Natural killer cell (primary cell): Measurements from ENCODE around the gene LARGE1. TPM values are rescaled to one million over a fixed set of nuclear protein-coding genes. Genes with fewer than 3 reads are reported as not detected.

Experiments
- ATAC-seq, 3 donors: fragments of 150-1000 bp in 2 of 3; fragments of 200-7000 bp in 1 of 3; cut with Tn5 transposase; 1 replicate in 1 of 3; 2 replicates in 2 of 3; pipeline ENCODE4 v1.10.0; 2021; ENCODE audit warnings: mild to moderate bottlenecking in 2 of 3, moderate library complexity in 2 of 3
- DNase-seq, 2 donors: peaks; one replicate each; pipeline versions ENCODE4 v3.0.0 to v3.0.0-alpha.2; 2013 to 2021; ENCODE audit warnings: mixed read lengths in 1 of 2
- H3K27ac ChIP-seq: one replicate; pipeline ENCODE4 v1.5.1; 2013; ENCODE audit warnings: mild to moderate bottlenecking, low read length
- H3K27me3 ChIP-seq: one replicate; pipeline ENCODE4 v1.6.1; 2013; ENCODE audit warnings: low read length; ENCODE audit not compliant: control insufficient read depth, insufficient read depth
- H3K36me3 ChIP-seq: one replicate; pipeline ENCODE4 v1.6.1; 2013; ENCODE audit warnings: low read length; ENCODE audit not compliant: control insufficient read depth, insufficient read depth
- H3K4me1 ChIP-seq: one replicate; pipeline ENCODE4 v1.6.1; 2013; ENCODE audit warnings: low read length; ENCODE audit not compliant: control insufficient read depth, insufficient read depth
- H3K4me3 ChIP-seq: one replicate; pipeline ENCODE4 v1.5.1; 2013; ENCODE audit warnings: low read length
- H3K9me3 ChIP-seq: one replicate; pipeline ENCODE4 v1.6.1; 2013; ENCODE audit warnings: low read length; ENCODE audit not compliant: control insufficient read depth, insufficient read depth
- H3K27ac Mint-ChIP-seq, 2 donors: one replicate each; pipeline ENCODE4 v1.8.0; 2022; ENCODE audit warnings: mild to moderate bottlenecking in 2 of 2, mixed read lengths in 2 of 2, moderate library complexity in 1 of 2
- H3K27me3 Mint-ChIP-seq, 2 donors: one replicate each; pipeline ENCODE4 v1.8.0; 2022; ENCODE audit warnings: low read depth in 2 of 2, mixed read lengths in 2 of 2
- H3K36me3 Mint-ChIP-seq: one replicate; pipeline ENCODE4 v1.8.0; 2022; ENCODE audit warnings: mixed read lengths
- H3K4me1 Mint-ChIP-seq, 2 donors: one replicate each; pipeline ENCODE4 v1.8.0; 2022; ENCODE audit warnings: mixed read lengths in 2 of 2
- H3K4me3 Mint-ChIP-seq: one replicate; pipeline ENCODE4 v1.8.0; 2022; ENCODE audit warnings: mild to moderate bottlenecking, moderate library complexity, mixed read lengths
- H3K9me3 Mint-ChIP-seq, 2 donors: one replicate each; pipeline ENCODE4 v1.8.0; 2022; ENCODE audit warnings: mixed read lengths in 2 of 2
- WGBS: methylation state at CpG from one replicate; pipeline ENCODE4 v1.1.7; 2013; ENCODE audit warnings: missing lambda C conversion rate; ENCODE audit not compliant: insufficient coverage; 5-methylcytosine and 5-hydroxymethylcytosine counted together
- intact Hi-C: fragments of 100-400 bp; cut with micrococcal nuclease; formaldehyde crosslinking; loops from one replicate; pipeline ENCODE4 v1.14.2; 2022
- total RNA-seq, 4 donors: library from RNA; stranded (reverse); fragments of 120-200 nt in 1 of 4; gene quantifications; one replicate each; pipeline versions ENCODE4 v1.2.3 to v1.2.4, GENCODE V29; 2013 to 2022
- TF ChIP-seq, protein P1 (sequence below): fragments of 200-600 bp; IDR thresholded peaks from one replicate; pipeline ENCODE4 v1.8.0; 2022; ENCODE audit warnings: antibody characterized with exemption

Gene LARGE1
- total RNA-seq, 3 donors from 2014 or later (not counting 1 experiment from before 2014, with no cell fraction given) = 2.6 to 11.6 (median 4.1) TPM

DNA sequence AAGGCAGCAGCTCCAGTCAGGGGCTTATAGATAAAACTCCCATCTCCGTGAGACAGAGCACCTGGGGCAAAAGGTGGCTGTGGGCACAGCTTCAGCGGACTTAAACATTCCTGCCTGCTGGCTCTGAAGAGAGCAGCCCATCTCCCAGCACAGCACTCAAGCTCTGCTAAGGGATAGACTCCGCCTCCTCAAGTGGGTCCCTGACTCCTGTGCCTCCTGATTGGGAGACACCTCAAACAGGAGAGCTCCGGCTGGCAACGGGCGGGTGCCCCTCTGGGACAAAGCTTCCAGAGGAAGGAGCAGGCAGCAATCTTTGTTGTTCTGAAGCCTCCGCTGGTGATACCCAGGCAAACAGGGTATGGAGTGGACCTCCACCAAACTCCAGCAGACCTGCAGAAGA lies 279.4 kb downstream of the LARGE1 start:
- H3K36me3 ChIP-seq = no peaks in the 10 kb centered on the region
- TF ChIP-seq, protein P1, sequence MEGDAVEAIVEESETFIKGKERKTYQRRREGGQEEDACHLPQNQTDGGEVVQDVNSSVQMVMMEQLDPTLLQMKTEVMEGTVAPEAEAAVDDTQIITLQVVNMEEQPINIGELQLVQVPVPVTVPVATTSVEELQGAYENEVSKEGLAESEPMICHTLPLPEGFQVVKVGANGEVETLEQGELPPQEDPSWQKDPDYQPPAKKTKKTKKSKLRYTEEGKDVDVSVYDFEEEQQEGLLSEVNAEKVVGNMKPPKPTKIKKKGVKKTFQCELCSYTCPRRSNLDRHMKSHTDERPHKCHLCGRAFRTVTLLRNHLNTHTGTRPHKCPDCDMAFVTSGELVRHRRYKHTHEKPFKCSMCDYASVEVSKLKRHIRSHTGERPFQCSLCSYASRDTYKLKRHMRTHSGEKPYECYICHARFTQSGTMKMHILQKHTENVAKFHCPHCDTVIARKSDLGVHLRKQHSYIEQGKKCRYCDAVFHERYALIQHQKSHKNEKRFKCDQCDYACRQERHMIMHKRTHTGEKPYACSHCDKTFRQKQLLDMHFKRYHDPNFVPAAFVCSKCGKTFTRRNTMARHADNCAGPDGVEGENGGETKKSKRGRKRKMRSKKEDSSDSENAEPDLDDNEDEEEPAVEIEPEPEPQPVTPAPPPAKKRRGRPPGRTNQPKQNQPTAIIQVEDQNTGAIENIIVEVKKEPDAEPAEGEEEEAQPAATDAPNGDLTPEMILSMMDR = no peak
- no peak overlapping the region for H3K27ac ChIP-seq
- H3K4me3 Mint-ChIP-seq = no peak overlapping the region
- intact Hi-C loops = no loop called here
- H3K27ac Mint-ChIP-seq = no peak overlapping the region
- H3K4me1 Mint-ChIP-seq = no peaks in the 10 kb centered on the region
- H3K9me3 ChIP-seq = peaks cover 6% of the 10 kb centered on the region
- DNase-seq = no peak
- H3K4me3 ChIP-seq = no peak overlapping the region
- H3K4me1 ChIP-seq = no peaks in the 10 kb centered on the region
- peaks cover 5% of the 10 kb centered on the region for H3K36me3 Mint-ChIP-seq
- 94% methylated on average over 7 of the region's 7 CpGs for WGBS
- no peaks in the 10 kb centered on the region for H3K27me3 Mint-ChIP-seq
- ATAC-seq = no peak
- peaks cover 11 to 14% of the 10 kb centered on the region in 2 donors for H3K9me3 Mint-ChIP-seq
- H3K27me3 ChIP-seq = no peaks in the 10 kb centered on the region

DNA sequence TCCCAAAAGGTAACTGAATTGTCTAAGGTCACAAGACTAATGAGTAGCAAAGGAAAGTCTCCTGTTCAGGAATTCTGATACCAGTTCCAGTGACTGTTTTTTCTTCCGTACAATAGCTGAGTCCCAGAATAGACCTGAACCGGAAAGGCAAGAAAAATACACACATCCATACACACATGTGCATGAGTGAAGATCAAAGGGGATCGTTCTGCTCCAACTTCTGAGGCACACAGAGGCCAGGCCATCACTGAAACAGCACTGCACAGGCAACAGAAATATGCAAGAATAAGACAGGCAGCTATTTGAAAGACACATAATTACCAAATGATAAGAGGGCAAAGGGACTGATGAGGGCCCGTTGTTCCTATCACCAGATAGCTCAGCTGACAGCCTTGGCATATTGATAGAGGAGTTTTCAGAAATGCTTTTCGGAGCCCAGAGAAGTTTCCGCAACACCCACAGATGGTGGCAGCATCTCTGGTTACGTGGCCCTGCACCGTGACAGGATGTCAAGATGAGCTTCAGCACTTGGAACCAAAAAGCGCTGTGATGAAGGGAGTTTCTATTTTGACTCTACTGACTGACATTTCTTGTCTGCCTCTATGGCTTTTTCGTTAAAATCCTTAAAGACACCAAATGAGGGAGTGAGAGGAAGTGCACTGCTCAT lies 280.6 kb downstream of the LARGE1 start:
- H3K9me3 ChIP-seq = peaks cover 6% of the 10 kb centered on the region
- no peak overlapping the region for H3K27ac Mint-ChIP-seq
- peaks cover 5% of the 10 kb centered on the region for H3K36me3 Mint-ChIP-seq
- DNase-seq = no peak
- H3K4me1 Mint-ChIP-seq = no peaks in the 10 kb centered on the region
- no peaks in the 10 kb centered on the region for H3K4me1 ChIP-seq
- H3K36me3 ChIP-seq = no peaks in the 10 kb centered on the region
- peaks cover 8 to 14% of the 10 kb centered on the region in 2 donors for H3K9me3 Mint-ChIP-seq
- no peaks in the 10 kb centered on the region for H3K27me3 Mint-ChIP-seq
- no peak overlapping the region for H3K27ac ChIP-seq
- no peak overlapping the region for H3K4me3 Mint-ChIP-seq
- 92% methylated on average over 10 of the region's 10 CpGs for WGBS
- no peaks in the 10 kb centered on the region for H3K27me3 ChIP-seq
- intact Hi-C loops = loop anchor here (10.0 kb wide), 1 partner anchor 55 kb away; no protein-coding TSS in a partner anchor
- no peak for ATAC-seq
- TF ChIP-seq, protein P1 = no peak
- no peak overlapping the region for H3K4me3 ChIP-seq

DNA sequence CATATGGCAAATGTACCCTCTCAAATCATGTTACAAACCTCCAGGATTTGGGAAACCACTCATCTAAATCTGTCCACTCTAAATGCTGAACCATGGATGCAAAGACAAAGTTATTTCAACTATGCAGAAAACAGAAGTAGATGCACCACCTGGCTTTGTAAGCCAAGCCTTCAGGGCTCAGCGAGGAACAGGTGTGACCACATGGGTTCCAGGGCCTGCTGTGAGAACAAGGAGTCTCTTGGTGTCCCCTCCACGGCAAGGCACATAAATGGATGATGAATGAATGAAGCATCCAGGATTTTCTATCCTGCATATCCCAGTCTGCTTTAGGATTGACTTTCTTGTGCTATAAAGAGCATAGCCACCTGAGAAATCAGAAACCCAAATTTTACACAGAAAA lies 284.5 kb downstream of the LARGE1 start:
- 86% methylated on average over 1 of the region's 2 CpGs for WGBS
- H3K4me3 ChIP-seq = no peak overlapping the region
- H3K4me1 ChIP-seq = no peaks in the 10 kb centered on the region
- no peak for DNase-seq
- no peak overlapping the region for H3K27ac Mint-ChIP-seq
- no peak overlapping the region for H3K27ac ChIP-seq
- no peaks in the 10 kb centered on the region for H3K36me3 ChIP-seq
- H3K27me3 ChIP-seq = no peaks in the 10 kb centered on the region
- TF ChIP-seq, protein P1 = no peak
- intact Hi-C loops = loop anchor here (10.0 kb wide), 1 partner anchor 59 kb away; no protein-coding TSS in a partner anchor
- no peak for ATAC-seq
- no peaks in the 10 kb centered on the region for H3K27me3 Mint-ChIP-seq
- H3K4me1 Mint-ChIP-seq = no peaks in the 10 kb centered on the region
- H3K4me3 Mint-ChIP-seq = no peak overlapping the region
- peaks cover 6% of the 10 kb centered on the region for H3K9me3 ChIP-seq
- H3K9me3 Mint-ChIP-seq = peaks cover 3 to 11% of the 10 kb centered on the region in 2 donors
- peaks cover 5% of the 10 kb centered on the region for H3K36me3 Mint-ChIP-seq

DNA sequence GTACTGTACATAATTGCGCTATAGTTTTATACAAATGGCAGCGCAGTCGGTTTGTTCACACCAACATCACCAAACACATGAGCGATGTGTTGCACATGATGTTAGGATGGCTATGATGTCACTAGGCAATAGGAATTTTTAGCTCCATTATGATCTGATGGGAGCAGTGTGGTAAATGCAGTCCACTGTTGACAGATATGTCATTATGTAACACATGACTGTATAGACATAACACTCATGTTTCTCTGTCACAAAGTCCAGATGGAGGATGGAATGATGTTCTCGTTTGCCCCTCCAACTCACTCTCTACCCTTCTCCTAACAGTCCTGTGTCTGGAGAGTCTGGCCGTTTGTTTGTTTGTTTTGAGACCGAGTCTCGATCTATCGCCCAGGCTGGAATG lies 288.5 kb downstream of the LARGE1 start:
- Mint-ChIP-seq H3K27me3 (no peaks in the 10 kb centered on the region), H3K4me3 (no peak overlapping the region), H3K9me3 (peaks cover 14 to 20% of the 10 kb centered on the region in 2 donors), H3K27ac (no peak overlapping the region), H3K4me1 (no peaks in the 10 kb centered on the region), H3K36me3 (no peaks in the 10 kb centered on the region)
- H3K4me1 ChIP-seq = no peaks in the 10 kb centered on the region
- no peaks in the 10 kb centered on the region for H3K27me3 ChIP-seq
- intact Hi-C loops = loop anchor here (10.0 kb wide), 1 partner anchor 63 kb away; no protein-coding TSS in a partner anchor
- no peak overlapping the region for H3K27ac ChIP-seq
- DNase-seq (no peak), ATAC-seq (no peak)
- 85% methylated on average over 5 of the region's 9 CpGs for WGBS
- no peaks in the 10 kb centered on the region for H3K36me3 ChIP-seq
- no peaks in the 10 kb centered on the region for H3K9me3 ChIP-seq
- H3K4me3 ChIP-seq = no peak overlapping the region
- TF ChIP-seq, protein P1 = no peak
